T-helper 1 cell (primary cell): Measurements from ENCODE around the gene ANKMY1.

Source experiments
- DNase-seq, 5 donors: peaks; one replicate each; pipeline ENCODE4 v3.0.0-alpha.2; 2012 to 2020

Gene ANKMY1

DNA sequence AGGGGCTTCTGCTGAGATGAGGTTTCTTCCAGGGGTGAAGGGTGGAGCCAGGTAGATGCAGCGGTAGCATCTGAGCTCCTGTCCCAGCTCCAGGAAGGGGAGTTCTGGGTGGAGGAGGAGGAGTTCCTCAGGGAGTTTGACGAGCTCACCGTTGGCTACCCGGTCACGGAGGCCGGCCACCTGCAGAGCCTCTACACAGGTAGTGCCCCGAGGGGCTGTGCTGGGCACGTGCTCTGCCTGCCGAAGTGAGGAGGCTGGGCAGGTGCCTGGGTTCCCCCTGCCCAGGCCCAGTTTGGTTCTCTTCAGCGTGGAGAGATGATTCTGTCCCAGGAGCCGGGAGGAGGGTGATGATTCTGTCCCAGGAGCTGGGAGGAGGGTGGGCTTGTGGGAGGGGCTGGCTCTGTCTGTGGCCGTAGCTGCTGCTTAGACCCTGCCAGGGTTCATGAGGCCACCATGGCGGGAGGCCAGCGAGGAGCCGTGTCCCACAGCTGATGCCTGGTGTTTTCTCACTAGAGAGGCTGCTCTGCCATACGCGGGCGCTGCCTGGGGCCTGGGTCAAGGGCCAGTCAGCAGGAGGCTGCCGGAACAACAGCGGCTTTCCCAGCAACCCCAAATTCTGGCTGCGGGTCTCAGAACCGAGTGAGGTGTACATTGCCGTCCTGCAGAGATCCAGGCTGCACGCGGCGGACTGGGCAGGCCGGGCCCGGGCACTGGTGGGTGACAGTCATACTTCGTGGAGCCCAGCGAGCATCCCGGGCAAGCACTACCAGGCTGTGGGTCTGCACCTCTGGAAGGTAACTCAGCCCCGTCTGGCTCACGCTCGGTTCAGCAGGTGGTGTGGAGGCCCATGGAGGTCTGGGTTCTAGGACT is 37.0 kb upstream of the ANKMY1 start:
- DNase-seq, result peak in 1 of 5 donors; percentile 6

- DNase-seq, result peak in 1 of 5 donors; percentile 10
These were observed 36.1 kb upstream of the ANKMY1 start for GRCh38 chr2:240593703-240594451.

DNA sequence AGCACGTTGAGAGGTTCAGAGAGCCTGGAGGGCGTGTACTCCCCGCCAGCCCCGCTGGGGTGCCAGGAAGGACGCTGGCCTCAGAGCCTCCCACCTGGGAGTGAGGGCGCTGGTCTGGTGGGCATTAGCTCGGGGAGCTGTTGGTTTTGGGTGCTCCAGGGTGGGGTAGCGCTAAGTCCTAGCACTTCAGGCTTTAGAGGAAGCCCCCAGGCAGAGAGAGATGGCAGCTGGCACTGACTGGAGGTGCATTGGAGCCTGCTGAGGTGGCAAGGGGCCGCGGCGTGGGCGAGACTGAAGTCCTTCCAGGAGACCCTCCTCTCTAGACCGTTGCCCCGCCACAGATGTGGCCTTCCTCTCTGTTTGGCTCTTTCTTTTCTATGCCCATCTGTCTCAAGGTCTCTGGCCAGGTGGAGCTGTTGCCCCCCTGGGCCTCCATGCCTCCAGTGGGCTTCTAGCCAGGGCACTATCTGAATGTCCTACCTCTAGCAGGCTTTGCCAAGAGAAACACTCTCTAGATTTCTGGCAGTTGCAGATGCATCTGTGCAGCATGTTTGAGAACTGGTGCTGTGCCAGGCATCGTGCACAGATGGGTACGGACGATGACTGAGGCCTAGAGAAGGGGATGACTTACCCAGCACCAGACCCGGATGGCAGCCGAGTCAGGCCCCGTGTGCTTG is 35.4 kb upstream of the ANKMY1 start:
- DNase-seq, result no peak

GRCh38 chr2:240591784-240592183 is 34.0 kb upstream of the ANKMY1 start:
- DNase-seq, result no peak

DNA sequence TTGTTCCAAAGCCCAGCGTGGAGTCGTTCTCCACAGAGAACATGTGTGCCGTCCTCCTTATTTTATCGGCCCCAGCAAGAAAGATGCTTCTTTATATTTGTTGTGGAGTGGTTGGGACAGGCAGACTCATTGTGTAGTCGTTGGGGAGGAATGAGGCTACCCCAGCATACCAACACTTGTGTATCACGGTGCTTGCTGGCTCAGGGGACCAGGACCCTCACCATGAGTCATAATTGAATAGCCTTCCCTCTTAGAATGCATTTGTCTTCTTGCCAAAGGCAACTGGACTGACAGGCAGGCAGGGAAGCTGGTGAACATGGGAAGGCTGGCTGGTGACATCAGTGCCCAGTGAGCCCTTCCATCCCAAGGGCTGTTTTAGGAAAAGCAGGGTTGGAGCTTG is 33.4 kb upstream of the ANKMY1 start:
- no peak for DNase-seq

- DNase-seq, result no peak
These were observed 32.9 kb upstream of the ANKMY1 start for GRCh38 chr2:240590681-240591111.

- DNase-seq, result peak in 1 of 5 donors; percentile 5
These were observed 32.2 kb upstream of the ANKMY1 start for GRCh38 chr2:240589850-240590525.

DNA sequence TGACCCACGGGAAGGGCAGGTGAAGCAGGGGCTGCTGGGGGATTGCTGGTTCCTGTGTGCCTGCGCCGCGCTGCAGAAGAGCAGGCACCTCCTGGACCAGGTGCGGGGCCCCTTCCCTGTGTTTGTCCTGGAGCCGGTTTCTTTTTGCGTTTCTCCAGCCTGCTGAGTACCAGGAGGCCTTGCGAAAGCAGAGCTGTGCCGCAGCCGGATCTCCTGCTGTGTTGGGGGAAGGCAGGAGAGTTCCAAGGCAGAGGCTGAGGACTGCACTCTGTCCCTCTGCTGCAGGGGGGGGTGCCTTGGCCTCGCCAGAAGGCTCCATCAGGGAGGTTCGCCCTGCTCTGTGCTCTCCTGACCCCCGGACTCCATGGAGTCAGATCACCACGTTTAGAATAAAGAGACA is 31.6 kb upstream of the ANKMY1 start:
- DNase-seq, result no peak

GRCh38 chr2:240588669-240589068 is 30.9 kb upstream of the ANKMY1 start:
- DNase-seq, result no peak

DNA sequence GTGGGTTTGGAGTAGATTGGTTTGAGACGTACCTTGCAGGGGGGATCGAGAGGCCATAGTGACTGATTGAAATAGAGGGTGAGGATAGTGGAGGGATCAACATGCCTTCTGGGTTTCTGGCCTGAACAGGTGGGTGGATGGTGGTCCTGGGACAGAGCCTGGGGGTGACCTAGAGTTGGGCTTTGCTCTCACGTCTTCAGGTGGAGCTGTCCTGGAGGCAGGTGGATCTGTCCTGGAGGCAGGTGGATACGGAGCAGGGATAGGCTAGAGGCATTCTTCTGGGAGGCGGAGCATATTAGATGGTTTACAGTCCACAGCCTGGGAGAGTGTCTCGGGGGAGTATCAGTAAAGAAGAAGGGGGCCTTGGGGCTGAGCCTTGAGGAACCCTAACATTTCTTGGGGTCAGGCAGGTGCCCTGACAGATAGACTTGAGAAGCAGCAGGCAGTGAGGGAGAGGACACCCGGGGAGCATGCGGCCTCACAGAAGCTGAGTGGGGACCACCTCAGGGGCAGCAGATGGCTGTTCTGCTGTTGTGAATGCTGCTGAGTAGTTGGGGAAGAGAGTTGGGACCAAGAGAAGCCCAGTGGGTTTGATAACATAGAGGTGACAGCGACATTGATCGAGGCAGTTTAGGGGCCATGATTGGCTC is 30.3 kb upstream of the ANKMY1 start:
- peak in 1 of 5 donors; percentile 1 for DNase-seq

DNA sequence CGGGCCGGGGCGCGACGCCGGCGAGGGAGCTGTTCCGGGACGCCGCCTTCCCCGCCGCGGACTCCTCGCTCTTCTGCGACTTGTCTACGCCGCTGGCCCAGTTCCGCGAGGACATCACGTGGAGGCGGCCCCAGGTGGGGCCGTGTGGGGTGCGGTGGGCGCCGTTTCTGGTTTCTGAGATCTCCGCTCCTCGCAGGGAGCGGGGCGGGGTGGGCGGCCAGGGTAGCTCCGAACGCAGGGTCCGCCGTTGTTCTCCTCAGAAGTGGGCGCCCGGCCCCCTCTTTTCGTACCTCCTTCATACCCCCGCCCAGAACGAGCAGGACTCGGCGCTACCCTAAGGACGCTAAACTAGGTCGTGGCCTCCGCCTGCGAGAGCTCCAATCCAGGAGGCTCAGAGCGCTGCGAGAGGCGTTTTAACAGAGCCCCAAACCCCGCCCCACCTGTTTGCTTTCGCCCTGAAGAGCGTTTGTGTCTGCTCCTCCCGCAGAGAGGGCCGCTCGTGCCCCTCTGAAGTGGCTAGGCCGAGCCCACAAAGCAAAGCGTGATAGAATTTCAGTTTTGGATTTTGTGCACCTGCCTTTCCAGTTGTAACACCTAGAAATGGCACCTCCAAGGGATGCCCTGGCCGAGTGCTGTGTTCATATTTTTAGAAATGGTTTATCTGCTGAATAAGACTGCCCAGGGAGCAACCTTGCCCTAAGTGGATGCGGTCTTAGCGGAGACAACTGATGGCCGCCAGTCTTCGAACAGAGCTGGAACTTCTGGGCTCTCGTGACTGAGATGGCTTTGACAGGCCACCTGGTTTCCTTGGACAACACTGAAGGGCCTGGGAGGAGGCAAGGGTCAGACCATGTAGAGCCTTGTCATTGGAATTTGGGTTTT is 29.4 kb upstream of the ANKMY1 start:
- DNase-seq, result peak; percentile 27 to 60 (median 53)

DNA sequence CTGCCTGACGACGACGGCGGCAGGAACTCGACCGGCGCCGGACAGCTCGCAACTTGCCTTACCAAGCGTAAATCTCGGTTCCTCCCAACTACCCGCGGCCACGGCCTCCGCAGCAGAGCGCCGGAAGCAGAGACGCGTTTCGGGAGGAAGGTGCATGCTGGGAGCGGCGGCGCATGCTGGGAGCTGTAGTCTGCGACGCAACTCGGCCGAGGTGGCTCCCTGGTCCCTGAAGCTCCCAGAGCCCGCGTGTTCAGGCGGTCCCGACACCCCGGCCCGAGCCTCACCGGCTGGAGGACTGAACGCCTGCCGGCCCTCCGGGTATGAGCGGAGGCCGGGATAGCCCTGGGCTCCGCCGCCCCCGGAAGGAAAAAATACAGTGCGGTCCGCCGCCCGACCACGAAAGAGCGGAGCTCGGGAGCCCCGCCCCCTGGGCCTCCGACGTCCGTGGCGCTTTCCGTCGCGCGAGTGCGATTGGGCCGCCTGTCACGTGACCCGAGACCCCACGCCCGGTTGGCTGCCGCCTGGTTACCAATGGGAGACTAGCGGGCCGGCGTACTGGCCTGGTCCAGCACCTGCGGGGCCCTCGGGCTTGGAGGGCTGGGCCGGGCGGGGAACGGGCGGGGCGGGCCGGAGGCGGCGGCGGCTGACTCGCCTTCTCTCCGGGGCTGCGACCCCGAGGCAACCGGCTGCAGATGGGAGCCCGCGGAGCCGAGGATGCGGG is 28.6 kb upstream of the ANKMY1 start, which contains the start of gene CAPN10:
TSS of gene CAPN10 (plus strand) at position 537 of the 721 bp plus-strand sequence. CDS start at position 715, 178 bp downstream.
- DNase-seq, result peak; percentile 93 to 96 (median 95)

GRCh38 chr2:240585681-240586197 is 28.0 kb upstream of the ANKMY1 start:
- no peak for DNase-seq

DNA sequence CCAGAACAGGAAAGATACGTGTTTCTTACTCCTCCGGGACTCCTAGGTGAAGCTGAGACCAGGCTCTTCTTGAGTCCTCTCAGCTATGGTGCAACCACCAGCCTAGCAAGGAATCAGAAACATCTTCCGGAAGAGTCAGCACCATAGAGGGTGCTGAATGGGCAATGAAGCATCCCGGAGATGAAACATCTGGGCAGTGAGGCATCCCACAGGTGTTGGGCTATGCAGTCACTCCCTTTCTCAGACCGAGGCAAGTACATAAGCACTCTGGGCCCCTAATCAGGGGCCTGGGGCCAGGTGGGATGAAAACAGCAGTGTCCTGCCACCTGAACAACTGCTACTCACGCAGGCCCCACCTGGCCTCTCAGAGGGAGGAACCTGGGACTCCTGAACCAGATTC is 27.3 kb upstream of the ANKMY1 start:
- no peak for DNase-seq

GRCh38 chr2:240584486-240585031 is 26.8 kb upstream of the ANKMY1 start:
- DNase-seq, result peak in 1 of 5 donors; percentile 34

DNA sequence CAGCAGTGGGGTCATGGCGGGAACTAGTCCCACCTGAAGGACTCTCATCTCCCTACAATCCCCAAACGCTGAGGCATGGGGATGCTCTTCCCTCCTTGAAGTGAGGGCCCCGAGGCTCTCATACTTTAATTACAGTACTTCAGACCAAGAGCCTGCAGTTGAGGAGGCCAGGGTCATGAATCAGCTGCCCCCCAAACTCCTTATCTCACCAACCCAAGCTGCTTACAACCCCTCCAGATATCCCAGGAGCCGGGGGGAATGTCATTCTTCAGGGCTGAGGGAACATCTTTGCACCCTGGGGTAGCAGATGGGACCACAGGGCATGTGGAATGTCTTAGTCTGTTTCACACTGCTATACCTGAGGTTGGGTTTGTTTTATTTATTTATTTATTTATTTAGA is 26.0 kb upstream of the ANKMY1 start:
- no peak for DNase-seq

DNA sequence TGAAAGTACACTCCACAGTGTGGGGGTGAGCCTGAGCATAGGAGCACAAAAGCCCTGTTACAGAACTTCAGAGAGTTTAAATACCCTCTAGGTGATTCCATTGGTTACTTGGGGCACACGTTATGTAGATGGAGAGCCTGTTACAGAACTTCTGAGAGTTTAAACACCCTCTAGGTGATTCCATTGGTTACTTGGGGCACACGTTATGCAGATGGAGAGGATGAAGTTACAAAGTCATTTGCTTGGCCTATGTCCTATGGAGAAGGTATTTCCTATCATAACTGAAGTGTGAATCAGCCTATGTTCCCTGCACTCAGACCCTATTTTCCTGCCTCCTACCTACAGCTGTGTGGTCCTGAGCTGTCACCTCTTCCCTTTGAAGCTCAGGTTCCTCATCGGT is 25.0 kb upstream of the ANKMY1 start:
- no peak for DNase-seq

DNA sequence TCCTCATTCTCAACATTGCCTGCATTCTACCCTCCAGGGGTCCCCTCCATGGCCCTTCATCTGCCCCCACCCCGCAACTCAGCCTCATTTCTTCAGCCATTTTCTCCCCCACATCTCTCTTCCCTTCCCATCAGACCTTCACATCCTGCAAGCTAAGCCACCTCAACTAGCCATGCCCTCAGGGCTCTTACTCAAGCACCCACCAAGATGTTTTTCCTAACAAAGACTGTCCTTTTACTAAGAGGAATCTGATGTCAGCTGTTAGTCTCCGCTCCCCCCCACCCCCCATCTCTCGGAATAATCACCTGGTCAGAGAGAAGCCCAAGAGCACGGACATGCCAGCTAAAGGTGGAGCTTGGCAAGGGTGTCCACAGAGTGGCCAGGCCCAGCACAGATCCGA is 24.0 kb upstream of the ANKMY1 start:
- DNase-seq, result no peak

- DNase-seq, result peak; percentile 64 to 87 (median 77)
These were observed 22.2 kb upstream of the ANKMY1 start for GRCh38 chr2:240579771-240580614.
